GM18951 (cell line): Measurements from ENCODE around the gene HIVEP3.

ENCODE experiments used
- POLR2A ChIP-seq: IDR thresholded peaks from 4 replicates; pipeline ENCODE4 v1.6.1; 2011; ENCODE audit warnings: mild to moderate bottlenecking; ENCODE audit not compliant: insufficient read length, insufficient read depth; ENCODE audit errors: extremely low read depth
- in situ Hi-C: fragments of 300-500 bp; cut with MboI; formaldehyde crosslinking; loops from one replicate; pipeline ENCODE4 v1.12.0; 2022; ENCODE audit warnings: low sequenced_read_pairs, mixed read lengths, inconsistent platforms; ENCODE audit not compliant: unreplicated experiment

Gene HIVEP3

DNA sequence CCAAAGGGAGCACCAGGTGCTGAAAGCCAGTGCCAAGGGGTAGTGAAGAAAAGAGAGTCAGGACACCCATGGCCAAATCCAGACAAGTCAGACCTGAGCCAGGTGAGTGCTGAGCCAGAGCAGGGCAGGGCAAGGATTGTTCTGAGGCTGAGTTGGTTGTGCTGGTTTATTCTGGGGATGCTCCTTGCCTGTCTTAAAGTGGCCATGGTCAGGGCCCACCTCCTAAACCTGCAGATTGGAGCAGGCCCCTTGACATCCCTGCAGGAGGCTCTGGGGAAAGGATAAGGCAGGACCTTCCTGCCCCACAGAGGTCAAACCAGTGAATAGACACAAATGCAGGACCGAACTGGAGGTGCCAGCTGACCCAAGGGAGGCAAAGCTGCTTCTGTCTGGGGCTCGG, 138.4 kb downstream of the HIVEP3 start:
- TF ChIP-seq POLR2A: no peak
- in situ Hi-C loops: no loop called here

DNA sequence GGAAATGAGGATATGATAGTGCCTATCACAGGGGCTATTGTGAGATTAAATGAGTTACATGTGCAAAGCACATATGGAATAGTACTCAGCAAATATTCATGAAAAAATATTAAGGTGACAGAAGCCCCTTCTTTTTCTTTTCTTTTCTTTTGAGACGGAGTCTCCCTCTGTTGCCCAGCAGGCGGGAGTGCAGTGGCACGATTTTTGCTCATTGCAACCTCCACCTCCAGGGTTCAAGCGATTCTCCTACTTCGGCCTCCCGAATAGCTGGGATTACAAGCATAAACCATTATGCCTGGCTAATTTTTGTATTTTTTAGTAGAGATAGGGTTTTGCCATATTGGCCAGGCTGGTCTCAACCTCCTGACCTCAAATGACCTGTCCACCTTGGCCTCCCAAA, 139.4 kb downstream of the HIVEP3 start:
- in situ Hi-C loops: no loop called here
- no peak for TF ChIP-seq POLR2A

DNA sequence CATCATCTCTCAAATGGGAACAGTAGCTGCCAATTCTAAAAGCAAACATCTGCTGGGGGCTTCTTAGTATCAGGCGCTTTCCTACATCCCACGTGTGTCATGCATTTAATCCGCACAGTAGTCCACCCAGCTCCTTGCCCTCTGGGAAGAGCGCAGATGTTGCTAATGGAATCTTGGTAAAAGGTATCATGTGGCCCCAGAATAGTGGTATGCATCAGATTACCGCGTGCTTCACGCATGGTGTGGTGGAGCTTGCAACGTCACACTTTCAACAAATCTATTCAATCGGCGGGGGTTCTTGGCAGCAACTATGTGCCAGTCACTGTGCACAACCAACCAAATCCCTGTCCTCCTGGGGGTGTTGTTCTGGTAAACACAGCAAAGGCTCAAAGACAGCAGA, 141.0 kb downstream of the HIVEP3 start:
- in situ Hi-C loops: no loop called here
- TF ChIP-seq POLR2A: no peak

DNA sequence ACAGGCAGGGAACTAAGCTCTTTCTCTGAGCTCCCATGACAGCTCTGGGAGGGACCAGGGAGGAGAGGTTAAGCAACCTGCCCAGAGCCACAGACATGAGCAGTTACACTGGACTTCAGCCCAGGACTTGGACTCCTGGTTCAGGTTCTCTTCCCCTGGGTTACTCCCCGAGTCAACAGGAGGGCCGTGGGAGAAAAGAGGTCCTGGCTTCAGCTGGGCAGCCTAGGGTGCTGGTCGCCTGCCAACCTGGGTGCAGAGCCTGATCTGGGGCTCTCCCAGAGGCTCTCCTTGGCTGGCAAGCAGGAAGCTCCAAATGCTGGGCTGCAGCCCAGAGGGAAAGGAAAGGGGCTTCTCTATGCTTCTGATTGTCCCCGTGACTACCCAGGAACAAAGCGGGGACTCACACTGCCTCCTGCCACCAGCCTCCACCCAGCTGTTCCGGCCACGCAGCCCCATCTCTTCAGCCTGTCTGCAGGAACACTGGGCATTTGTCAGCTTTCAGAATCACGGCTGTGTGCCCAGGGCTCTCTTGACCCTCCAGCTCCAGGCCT, 141.8 kb downstream of the HIVEP3 start:
- no peak for TF ChIP-seq POLR2A
- in situ Hi-C loops: no loop called here

DNA sequence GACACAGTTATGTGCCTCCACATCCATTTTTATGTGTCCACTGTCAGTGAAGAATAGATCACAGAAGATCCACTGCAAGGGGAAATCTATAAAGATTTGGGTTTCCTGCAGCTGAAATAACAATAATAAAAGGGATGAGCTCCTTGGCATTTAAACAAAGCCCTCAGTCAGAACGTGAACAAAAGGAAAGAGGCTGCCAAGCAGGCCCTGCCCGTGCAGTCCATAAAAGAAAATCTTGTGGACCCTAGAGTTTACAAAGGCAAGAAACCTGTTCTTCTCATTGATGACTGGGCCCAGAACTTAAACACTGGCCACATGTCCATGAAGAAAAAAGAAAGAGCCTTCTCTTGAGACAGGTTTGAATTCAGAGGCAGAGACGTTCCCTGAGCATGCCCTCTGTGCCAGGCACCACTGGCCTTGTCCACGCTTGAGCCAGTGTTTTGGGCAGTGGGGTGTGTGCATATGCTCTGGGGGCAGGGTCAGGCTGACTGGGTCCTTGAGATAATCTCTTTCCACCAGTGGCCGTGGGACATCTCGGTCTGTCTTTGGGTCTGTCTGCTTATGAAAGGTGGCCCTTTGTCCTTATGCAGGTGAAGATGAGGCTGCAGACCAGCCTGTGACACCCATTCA, 142.7 kb downstream of the HIVEP3 start:
- TF ChIP-seq POLR2A: no peak
- in situ Hi-C loops: no loop called here

DNA sequence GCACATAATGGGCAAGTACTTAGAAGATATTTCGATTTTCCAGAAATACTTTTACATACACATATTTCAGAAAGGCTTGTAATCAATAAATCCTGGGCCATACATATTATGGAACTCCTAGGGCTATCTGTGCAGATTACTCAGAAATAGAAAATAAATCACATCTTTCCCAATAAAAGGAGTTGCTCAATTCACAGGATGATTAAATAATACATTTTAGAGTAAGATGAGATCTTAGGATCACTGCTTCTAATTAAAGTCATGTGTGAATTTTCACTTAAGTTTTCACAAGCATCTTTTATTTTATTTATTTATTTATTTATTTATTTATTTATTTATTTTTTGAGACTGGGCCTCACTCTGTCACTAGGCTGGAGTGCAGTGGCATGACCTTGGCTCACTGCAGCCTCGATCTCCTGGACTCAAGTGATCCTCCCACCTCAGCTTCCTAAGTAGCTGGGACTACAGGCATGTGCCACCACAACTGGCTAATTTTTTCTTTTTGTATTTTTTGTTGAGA, 144.2 kb downstream of the HIVEP3 start:
- no peak for TF ChIP-seq POLR2A
- in situ Hi-C loops: no loop called here

DNA sequence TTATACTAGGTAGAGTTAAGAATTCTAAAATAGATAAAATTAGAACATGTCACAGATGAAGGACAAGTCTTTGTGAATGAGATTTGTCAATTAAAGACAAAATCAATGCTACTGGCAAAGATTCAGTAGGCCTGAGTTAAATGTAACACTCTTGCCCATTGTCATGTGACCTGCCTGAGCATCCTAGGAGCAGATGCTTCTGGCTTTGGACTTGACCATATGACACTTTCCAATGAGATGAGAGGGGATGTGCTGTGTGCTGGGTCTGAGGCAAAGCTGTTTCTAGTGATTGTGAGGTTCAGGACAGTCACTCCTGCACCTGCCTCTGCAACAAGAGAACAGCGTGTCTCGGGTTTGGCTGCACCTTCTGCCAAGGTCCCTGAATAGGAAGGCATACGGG, 144.9 kb downstream of the HIVEP3 start:
- in situ Hi-C loops: no loop called here
- no peak for TF ChIP-seq POLR2A

DNA sequence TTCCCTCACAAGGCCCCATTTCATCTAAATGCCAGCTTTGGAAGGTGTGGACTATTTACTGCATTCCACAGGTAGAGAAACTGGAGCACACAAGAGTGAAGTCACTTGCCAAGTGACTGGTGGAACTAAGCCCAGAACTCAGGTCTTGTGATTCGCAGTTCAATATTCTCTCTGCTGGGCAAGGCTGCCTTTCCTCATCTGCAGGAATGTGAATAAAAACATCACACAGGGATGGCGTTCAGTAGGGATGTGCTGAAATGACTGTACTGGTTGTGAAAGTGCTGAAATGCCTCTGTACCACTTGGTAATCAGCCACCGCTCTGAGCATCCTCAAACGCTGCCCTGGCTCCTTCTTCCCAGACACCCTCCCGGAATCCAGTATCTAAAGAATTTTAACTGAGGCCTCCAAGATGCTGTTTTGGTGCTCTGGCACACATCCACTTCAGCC, 145.6 kb downstream of the HIVEP3 start:
- no peak for TF ChIP-seq POLR2A
- in situ Hi-C loops: no loop called here

DNA sequence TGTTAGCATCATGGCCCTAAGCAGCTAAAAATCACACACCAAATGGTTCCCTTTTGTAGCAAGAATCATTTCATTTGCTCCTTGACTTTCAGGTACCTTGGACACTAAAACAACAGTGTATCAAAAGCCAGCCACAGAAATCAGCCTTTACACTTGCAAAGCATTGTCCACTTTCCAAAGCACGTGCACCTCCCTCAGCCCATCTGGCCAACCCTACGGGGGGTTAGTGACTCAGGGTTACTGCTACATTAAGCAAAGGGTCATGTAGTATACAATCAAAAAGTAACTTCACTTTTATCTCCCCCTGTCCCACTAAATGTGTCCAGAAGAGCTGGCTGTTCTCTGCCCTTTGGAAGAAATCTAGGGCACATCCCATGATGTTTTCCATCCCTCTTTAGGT, 149.7 kb downstream of the HIVEP3 start:
- in situ Hi-C loops: no loop called here

DNA sequence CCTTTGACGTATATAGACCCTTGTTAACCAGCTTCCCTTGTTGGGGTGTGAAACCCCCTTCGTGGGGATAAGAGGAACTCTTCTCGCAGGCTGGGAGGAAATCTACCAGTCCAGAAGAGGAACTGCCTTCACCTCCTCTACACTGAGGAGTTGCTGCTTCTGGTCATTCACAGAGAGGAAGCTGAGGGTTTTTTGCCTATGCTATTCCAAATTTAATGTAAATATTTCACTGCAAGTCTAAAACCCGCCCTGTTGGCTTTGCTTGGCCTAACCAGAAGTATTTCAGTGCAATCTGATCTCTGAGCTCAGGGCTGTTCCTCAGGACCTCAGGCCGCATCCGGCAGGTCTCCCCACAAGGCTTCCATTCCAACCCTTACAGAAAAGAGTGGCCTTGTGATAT, 150.1 kb downstream of the HIVEP3 start:
- in situ Hi-C loops: no loop called here
- TF ChIP-seq POLR2A: no peak

More for the DNA sequence above, 149.7 kb downstream of the HIVEP3 start:
- no peak for TF ChIP-seq POLR2A

DNA sequence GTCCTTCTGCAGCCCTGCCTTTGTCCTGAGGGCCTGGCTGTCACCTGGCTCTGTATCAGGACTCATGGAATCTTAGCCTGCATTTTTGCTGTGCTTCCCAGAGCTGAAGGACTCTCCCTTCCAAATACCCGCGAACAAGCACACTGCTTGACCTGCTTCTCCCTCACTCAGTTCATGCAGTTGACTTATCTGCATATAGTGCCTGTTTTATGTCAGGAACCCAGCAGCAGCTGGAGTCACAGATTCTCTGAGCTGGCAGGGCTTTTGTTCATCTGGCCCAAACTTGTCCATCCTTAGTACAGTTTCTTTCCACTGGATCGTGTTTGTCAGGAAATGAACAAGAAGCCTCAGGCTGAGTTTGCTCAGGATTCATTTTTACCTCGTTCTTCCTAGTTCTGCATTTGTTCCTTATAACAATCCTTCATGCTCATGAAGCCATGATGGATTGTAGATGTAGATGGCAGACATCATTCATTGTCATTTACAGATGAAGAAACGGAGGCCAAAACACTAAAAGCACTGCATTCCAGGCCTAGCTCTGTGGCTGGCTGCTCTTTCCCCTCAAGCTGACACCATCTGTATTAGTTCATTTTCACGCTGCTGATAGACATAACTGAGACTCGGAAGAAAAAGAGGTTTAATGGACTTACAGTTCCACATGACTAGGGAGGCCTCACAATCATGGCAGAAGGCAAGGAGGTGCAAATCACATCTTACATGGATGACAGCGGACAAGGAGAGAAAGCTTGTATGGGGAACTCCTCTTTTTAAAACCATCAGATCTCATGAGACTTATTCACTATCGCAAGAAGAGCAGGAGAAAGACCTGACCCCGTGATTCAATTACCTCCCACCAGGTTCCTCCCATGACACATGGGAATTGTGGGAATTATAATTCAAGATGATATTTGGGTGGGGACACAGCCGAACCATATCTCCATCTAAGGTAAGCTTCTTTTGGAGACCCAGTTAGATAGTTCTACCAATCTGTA, 150.9 kb downstream of the HIVEP3 start:
- in situ Hi-C loops: no loop called here
- no peak for TF ChIP-seq POLR2A

DNA sequence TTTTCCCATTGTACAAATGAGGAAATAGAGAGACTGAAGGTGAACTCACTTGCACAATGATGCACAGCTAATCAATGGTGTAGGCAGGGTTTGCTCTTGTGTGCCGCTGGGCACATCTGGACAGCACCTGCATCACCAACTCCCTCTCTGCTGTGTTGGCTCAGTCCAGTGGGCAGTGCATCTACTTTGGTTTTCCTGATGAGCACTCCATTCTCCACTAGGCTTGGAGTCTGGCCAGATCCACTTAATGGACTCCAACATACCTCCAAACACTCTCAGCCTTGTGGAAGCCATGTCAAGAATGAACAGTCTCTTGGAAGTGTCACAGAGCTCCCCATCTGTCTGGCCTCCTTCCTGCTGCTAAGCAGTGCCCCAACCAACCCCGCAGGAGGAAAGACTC, 152.2 kb downstream of the HIVEP3 start:
- in situ Hi-C loops: no loop called here
- no peak for TF ChIP-seq POLR2A

DNA sequence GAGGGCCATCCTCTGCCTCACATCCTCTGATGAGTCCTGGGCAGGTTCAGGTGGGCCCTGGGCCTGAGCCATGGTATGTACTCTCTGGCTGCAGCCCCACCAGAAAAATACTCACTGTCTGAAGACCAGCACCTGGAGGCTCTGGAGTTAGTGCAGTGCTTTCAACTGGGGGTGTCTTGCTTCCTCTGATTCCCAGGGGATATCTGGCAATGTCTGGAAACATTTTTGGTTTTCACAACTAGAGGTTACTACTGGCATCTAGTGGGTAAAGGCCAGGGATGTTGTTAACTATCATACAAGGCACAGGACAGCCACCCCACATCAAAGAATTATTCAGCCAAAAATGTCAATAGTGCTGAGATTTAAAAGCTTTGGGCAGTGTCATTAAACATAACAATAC, 152.7 kb downstream of the HIVEP3 start:
- TF ChIP-seq POLR2A: no peak
- in situ Hi-C loops: no loop called here
